GM19193 (cell line): ENCODE results near the gene EPHA8.

Experiments used
- POLR2A ChIP-seq: IDR thresholded peaks from 4 replicates; pipeline ENCODE4 v1.6.1; 2011; ENCODE audit not compliant: insufficient read depth, insufficient read length; ENCODE audit errors: extremely low read depth

The EPHA8 gene

GRCh38 chr1:22651941-22652856 lies 88.9 kb downstream of the EPHA8 start:
- no peak for TF ChIP-seq POLR2A

- no peak for TF ChIP-seq POLR2A
These were observed 89.6 kb downstream of the EPHA8 start, which contains the start of gene C1QB for GRCh38 chr1:22652881-22653316. Gene C1QB (plus strand): TSS chr1:22653236. CDS start chr1:22659463, 6,227 bp downstream.
